Measurements from ENCODE around the gene KBTBD12.

KBTBD12 gene

GRCh38 chr3:128014548-128014947 is 99.5 kb downstream of the KBTBD12 start:
- DNase-seq (ENCODE audit: low read depth), result no peak

DNA sequence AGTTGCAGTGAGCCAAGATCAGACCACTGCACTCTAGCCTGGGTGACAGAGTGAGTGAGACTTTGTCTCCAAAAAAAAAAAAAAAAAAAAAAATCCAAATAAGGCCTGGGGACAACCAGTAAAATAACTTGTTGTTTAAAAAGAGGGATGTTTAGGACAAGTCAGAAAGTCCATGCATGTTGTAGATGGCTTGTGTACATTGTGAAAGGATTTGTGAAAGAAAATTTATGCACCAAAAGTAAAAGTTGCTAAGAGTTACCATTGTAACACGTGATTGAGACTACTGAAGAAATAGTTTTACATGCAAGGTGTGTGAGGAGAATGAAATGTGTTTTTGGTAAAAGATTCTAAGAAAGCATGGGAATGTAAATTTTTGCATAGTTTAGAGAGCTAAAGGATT is 101.5 kb downstream of the KBTBD12 start:
- DNase-seq (ENCODE audit: low read depth), result no peak

DNA sequence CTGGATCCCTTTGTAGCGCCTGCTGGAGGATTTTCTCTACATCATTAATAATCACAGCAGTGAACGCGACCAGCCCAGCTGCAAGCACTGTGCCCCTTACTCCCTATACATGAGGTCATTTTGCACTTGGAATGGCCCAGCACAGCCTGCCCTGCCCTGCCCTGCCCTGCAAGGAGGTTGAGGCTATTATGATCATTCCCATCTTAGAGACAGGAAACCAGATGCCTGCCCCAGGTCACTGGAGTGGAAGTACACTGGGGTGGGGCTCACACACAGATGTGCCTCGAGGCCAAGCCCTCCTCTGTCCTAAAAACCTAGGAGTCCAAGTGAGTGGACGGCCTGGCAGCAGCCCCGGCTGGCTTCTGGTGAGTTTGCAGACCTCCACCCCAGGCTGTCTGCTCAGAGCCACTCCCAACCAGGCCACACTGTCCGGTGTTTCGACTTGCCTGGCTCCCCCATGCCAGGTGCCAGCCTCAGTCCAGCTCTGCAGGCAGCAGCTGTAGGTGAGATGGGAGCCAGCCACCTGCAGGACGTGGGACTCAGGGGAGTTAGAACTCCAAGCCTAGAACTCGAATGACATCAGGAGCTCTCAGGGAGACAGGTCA is 106.8 kb downstream of the KBTBD12 start:
- DNase-seq (ENCODE audit: low read depth), result no peak

- no peak for DNase-seq (ENCODE audit: low read depth)
Observed at GRCh38 chr3:128033102-128033501, 118.1 kb downstream of the KBTBD12 start.

DNA sequence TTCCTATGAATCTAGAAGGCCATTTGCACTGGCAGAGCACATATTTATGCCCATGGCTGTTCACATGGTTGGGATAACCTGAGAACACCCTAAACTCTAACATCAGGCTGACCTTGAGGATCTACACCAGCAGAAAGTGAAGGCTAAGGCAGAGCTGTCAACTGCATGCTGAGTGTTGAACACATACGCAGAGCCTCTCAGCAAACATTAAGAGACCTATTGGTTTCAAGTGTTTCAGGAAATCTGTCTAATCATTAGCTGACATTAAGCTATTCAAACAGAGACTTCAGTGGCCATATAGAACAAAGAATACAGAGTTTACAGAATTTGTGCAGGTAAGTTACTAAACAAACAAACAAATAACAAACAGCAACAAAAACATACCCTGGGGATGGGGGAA is 121.1 kb downstream of the KBTBD12 start:
- DNase-seq (ENCODE audit: low read depth), result no peak

Measured in GM04504 (cell line).